HG02884 (cell line): ENCODE results near the gene ZRANB1.

ENCODE experiments used
- ATAC-seq: cut with Tn5 transposase; IDR thresholded peaks from one replicate; pipeline ENCODE4 v1.9.1; 2021; ENCODE audit warnings: mild to moderate bottlenecking, moderate library complexity; ENCODE audit not compliant: unreplicated experiment

ZRANB1 gene

GRCh38 chr10:124918906-124919305 lies 23.0 kb upstream of the ZRANB1 start:
- no peak for ATAC-seq

DNA sequence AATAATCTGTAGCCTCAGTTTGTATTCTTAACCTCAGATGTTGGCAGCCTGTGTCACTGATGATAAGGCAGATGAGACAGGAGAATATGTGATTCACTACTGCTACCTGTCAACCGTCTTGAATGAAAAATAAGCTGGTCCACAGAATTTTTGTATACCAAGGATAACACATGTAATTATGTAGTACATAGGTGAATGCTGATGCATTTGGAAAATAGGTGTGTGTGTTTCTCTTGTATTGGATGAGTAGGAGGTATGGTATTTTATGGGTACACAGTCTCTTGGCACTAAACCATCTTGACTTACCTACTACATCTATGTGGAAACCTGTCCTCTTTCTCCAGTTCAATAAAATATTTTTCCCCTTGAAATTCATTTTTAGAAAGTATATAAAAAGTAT lies 20.7 kb upstream of the ZRANB1 start:
- no peak for ATAC-seq

DNA sequence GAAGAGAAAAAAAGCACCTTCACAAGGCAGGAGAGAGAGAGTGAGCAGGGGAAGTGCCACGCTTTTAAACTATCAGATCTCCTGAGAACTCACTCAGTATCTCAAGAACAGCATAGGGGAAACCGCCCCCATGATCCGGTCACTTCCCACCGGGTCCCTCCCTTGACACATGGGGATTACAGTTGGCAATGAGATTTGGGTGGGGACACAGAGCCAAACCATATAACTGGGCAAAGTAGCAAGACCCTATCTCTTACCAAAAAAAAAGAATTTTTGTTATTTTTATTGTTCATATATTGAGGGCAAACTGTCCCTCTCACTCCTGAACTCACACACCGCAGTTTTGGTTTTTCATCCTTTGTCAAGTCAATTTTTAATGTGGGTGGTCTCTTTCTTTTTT lies 18.2 kb upstream of the ZRANB1 start:
- no peak for ATAC-seq

DNA sequence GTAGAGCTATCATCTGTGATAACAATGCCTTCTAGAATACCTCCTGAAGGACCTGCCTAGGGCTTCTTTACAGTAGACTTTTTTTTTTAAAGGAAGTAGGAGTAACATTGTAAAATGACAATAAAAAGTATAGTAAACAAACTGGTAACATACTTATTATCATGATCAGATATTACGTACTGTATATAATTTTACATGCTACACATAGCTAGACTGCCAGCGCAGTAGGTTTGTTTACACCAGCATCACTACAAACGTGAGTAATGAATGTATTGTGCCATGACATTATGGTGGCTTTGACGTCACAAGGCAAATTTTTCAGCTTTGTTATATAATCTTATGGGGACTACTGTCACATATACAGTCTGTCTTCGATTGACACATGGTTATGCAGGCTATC lies 15.4 kb upstream of the ZRANB1 start:
- ATAC-seq = no peak

- no peak for ATAC-seq
Observed at GRCh38 chr10:124928087-124928486, 13.8 kb upstream of the ZRANB1 start.

GRCh38 chr10:124928545-124928944 lies 13.4 kb upstream of the ZRANB1 start:
- ATAC-seq = no peak

DNA sequence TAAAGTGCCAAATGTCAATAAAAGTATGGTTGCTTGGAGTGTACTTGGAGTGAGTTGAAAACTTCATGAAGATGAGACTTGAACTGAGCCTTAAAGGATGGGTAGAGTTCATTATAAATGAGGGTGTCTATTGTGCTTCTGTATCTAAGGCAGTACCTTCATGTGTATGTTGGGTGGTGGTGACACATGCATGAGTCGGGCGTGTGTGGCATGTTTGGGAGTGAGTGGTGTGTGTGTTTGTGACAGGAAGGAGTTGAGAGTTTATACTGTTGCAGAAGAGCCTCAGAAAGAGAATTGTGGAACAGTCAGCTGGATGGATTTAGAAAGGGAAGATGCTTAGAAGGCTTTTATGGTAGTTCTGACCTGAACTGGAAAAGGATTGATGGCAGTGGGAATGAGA lies 6.0 kb upstream of the ZRANB1 start:
- no peak for ATAC-seq

DNA sequence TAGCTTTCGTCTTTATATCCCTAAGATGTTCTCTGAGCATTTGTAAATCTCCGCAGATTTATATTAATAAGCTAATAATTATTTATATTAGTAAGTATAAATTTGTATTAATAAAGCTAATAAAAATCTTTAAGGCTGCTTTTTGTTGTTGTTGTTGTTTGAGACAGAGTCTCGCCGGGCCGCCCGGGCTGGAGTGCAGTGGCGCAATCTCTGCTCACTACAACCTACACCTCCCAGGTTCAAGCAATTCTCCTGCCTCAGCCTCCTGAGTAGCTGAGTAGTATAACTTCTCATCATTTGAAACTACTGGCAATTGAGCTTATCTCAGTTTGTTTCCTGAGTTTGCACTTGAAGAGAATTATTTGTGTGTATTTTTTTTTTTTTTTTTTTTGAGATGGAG lies 5.1 kb upstream of the ZRANB1 start:
- ATAC-seq = no peak

- ATAC-seq = no peak
Observed at GRCh38 chr10:124939290-124939689, 2.6 kb upstream of the ZRANB1 start.

- ATAC-seq = no peak
Observed at GRCh38 chr10:124942317-124943169, 620 bp downstream of the ZRANB1 start.

DNA sequence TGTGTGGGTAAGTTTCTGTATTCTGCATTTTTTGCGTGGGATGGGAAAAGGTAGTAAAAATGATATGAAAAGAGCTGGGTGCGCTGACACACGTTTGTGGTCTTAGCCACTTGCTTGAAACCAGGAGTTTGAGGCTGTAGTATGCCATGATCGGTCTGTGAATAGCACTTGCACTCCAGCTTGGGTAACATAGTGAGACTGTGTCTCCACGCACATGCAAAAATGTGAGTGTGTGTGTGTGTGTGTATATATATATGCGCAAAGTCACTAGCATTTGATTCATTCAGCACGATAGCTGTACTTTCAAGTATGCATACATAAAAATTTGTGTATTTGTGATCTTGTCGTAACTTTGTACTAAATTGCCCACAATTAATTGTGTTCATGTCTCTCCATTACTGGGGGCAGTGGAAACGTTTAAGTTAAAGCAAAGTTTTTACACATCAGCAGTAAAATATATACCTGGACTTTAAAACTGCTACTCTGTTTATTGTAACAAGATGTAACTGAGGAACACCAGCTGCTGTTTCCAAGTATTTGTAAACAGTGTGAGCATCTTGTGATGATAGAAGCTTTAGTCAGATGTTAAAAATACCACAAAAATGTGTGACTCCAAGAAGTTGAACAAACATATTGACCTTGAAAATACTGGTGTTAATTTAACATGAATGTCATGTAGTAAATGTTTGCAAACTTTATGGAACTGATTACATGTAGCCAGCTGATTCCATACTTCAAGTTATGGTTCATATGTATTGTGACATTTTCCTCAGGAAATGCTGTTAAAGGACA lies 1.6 kb downstream of the ZRANB1 start:
- no peak for ATAC-seq

GRCh38 chr10:124944982-124945381 lies 3.1 kb downstream of the ZRANB1 start:
- ATAC-seq = no peak

GRCh38 chr10:124946945-124947344 lies 5.0 kb downstream of the ZRANB1 start:
- no peak for ATAC-seq

DNA sequence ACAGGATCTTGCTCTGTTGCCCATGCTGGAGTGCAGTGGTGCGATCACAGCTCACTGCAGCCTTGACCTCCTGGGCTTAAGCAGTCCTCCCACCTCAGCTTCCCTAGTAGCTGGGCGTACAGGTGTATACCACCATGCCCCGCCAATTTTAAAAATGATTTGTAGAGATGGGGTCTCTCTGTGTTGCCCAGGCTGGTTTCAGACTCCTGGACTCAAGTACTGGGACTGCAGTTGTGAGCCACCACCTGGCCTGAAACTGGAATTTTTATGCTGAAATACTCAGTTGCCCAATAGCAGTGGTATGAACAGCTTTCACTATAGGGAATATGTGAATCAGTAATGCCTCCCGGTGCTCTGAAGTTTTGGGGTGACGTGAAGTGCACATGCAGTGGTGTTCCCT lies 7.6 kb downstream of the ZRANB1 start:
- ATAC-seq = no peak

- ATAC-seq = no peak
Observed at GRCh38 chr10:124952123-124952522, 10.2 kb downstream of the ZRANB1 start.

DNA sequence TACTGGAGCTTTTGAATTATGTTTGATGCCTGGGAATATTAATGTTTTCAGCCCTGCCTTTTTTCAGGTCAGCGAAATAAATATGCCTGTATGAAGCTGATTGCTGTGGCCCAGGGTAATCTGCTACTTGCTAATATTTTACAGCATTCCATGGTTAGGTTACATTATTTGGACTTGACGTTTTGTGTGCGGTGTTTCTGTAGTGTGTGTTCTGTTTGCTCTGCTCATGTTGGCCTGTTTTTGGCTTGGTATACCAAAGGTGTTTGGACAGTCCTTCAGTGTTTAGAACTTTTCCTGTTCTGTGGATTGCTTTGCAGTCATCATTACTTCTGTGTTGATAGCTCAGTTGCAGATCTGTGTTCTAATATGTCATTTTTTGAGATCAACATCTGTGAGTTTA lies 11.5 kb downstream of the ZRANB1 start:
- no peak for ATAC-seq

DNA sequence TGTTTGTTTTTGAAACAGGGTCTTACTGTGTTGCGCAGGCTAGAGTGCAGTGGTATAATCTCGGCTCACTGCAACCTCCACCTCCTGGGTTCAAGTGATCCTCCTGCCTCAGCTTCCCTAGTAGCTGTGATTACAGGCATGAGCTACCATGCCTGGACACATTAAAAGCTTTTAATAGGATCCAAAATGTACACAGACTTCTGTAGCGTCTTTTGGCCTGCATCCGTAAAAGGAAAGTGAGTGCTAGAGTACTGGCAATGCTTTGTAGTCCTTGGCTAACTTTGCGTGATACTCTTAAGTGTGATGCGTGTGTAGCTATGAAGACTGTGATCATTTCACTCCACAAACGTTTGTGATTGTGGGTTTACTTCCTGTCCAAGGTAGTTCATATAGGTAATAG lies 13.3 kb downstream of the ZRANB1 start:
- ATAC-seq = no peak

DNA sequence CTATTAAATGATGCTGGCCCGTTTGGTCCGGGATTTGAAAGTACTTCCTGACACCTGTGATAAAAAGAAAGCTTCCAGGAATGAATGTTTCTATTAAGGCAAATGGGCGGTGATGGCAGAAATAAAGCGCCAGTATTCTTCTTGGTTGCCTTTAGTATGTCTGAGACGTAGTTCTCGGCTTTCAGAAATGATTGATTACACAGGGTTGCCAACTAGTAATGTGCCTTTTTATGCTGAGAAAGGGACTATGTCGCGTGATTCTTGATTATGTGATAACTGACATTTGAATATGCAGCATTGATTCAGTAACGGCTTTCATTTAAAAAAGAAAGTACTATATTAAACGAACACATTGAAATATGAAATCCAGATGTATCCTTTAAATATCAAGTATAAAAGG lies 13.9 kb downstream of the ZRANB1 start:
- no peak for ATAC-seq

DNA sequence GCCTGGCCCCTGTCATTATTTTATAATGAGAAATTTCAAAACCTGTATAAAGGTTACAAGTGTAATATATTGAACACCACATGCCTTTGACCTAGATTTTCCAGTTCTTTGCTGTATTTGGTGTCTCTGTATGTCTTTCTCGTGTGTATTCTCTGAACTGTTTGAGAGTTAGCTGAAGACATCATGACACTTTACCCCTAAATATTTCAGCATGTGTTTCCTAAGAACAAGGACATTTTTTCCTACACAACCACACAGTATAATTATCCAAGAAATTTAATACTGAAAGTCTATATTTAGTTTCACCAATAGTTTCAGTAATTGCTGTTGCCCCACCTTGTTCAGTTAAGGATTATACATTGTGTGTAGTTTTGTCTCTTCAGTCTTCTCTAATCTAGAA lies 14.8 kb downstream of the ZRANB1 start:
- no peak for ATAC-seq

DNA sequence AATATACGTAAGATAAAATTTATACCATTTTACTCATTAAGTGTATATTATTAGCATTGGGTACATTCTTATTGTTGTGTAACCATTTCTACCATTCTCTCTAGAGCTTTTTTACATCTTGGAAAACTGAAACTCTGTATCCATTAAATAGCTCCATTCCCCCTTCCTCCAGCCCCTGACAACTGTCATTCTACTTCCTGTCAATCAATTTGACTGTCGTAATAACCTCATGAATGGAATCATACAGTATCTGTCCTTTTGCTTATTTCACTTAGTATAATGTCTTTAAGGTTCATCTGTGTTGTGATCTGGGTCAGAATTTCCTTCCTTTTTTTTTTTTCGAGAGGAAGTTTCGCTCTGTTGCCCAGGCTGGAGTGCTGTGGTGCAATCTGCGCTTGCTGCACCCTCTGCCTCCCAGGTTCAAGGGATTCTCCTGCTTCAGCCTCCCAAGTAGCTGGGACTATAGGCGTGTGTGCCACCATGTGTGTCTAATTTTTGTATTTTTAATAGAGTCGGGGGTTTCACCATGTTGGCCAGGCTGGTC lies 15.6 kb downstream of the ZRANB1 start:
- ATAC-seq = no peak

DNA sequence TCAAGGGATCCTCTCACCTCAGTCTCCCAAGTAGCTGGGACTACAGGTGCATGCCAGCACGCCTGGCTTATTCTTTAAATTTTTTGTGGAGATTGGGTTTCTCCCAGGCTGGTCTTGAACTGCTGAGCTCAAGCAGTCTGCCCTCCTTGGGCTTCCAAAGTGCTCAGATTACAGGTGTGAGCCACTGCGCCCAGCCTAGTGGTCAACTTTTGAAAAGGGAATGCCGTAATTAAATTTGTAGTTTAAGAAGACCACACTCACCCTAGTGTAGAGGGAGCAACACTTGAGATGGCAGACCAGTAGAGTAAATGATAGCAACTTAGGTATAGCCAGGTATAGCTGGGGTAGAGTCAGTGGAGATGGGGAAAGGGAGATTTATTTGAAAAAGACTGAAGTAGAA lies 17.6 kb downstream of the ZRANB1 start:
- ATAC-seq = no peak

- ATAC-seq = no peak
Observed at GRCh38 chr10:124961248-124961570, 19.3 kb downstream of the ZRANB1 start.
